Glomerular visceral epithelial cell (primary cell): ENCODE measurements around the gene ING5.

Source experiments
- DNase-seq: peaks from one replicate; pipeline ENCODE4 v3.0.0-alpha.2; 2016; ENCODE audit errors: extremely low spot score

ING5 gene

DNA sequence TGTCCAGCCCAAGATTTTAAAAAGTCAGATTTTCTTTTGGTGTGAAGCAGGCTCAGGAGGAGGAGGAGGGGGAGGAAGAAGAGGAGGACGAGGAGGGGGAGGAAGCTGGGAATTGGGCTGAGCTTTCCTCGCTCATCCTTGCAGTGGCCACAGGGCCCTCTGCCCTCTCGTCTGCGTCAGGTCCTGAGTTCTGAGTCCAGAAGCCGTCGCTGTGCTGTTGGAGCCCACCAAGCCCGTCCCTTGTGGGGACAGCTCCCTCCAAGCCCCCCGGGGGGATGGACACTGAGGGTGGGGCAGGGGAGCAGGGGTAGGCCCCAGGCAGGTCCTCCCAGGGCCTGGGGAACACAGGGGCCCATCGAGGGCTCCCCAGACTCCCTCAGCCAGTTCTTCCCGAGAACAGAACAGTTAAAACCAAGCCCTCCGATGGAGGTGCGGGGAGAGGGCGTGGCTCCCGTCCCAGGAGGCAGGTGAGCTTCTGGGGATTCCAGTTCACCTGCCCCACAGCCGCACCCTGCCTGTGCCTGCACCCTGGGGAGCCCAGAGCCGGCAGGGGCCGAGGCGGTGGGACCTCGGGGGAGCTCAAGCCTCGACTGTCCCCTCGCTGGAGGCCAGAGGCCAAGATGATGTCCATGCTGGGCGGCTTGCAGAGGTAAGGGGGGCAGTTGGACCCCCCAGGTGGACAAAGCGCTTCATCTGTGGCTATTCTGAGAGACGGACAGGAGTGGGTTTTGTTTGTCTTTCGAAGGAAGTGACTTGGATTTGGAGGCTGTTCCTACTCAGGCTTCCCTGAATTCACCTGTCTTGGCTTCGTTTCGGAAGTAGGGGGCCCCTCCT is 74.7 kb downstream of the ING5 start, which contains the start of gene GAL3ST2:
TSS of gene GAL3ST2 (plus strand) at position 487 of the 834 bp plus-strand sequence. CDS start at position 621, 134 bp downstream.
- DNase-seq, result no peak

DNA sequence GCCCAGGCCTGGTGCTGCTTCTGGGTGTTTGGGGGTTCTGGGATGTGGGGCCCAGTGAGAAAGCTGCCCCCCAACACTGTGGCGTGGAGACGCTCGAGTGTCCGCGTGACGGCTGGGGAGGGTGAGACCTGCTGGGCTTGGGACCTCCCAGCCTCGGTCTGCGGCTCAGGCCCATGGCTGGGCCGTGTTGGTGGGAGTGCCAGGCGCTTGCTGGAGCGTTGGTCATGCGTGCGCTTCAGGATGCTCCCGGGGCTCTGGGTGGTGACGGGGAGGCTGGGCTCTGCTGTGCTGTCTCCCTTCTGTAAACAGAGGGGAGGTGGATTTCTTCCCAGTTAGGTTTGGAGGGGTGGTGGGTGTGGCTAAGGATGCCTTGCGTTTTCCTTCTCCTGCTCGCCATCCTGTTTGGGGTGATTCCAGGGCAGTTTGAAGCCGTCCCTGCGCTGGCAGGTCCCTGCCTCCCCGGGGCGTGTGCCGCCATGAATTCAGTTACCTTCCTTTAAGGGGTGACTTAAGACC is 75.4 kb downstream of the ING5 start:
- DNase-seq, result no peak

DNA sequence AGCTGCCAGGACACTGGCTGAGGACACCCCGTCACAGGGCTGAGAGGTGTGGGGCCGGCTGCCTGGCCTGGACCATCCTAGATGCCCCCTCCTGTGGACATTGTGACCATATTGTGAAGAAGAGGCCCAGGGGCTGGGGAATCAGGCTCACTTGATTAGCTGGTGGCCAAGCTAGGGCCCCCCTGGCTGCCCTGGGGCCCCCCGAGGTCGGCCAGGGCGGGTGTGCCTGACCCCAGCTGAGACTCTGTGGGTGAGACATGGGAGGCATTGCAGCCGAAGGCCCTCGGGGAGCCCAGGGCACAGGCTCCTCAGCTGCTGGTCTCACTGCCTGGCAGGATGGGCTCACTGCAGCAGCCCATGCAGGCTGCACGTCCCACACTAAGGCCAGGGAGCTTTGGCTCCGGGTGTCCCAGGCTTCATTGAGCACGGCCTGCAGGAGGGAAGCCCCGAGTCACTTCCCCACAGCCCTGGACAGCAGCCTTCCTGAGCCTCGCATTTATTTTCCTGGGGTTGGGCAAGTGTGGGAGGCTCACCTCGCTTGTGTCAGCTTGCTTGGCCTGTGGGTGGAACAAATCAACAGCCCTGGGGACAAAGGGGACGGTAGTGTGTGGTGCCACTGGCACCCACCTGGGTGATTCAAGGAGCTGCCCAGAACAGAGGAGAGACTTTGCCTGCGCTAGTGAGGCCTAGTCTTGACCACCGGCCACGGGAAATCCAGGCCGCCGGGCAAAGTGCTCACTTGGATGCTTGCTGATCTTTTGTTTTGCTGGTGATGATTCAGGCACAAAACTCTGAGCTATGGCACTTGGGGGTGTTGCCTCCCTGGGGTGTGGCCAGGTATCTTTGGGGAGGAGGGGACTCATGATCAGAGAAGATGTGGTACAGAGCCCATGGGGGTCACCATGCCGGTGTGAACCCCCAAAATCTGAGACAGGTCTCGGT is 76.1 kb downstream of the ING5 start:
- DNase-seq, result no peak
